Measurements from ENCODE around the gene SFT2D1.

The SFT2D1 gene

DNA sequence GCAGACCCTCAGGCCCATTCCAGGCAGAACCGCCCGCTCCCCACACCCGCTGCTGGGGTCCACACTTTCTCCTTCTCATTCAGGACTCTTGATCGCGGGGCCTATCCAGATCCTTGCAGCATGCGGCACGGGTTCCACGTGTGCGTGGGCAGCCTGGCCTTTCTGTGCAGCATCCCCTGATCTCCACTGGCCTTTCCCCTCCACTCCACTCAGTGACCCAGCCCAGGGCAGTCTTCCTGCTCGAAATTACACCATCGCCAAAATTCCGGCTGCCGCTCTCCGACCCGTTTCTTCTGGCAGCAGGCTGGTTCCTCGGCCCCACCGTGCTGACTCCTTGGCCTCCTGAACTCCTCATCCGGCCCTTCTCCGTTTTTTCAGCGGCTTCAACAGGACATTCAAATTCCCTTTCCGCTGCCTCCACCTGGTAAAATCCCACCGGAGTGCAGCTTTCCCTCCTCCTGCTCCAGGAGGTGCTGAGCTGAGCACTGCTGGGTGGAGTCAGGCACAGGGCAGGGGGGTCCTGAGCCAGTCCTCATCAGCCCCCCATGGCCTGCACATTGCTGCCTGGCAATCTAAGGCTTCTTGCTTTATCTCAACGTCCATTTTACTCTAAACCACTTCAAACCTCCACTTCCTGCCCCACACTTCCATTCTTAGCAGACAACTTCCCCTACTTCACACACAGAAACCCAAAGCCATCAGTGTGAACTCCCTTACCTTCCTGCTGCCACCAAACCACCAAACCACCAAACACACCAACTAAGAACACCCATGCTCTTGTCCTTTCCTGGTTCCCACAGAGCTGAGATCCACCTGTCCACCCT is 9.0 kb downstream of the SFT2D1 start:
- no peak for DNase-seq (ENCODE audit: low spot score)

DNA sequence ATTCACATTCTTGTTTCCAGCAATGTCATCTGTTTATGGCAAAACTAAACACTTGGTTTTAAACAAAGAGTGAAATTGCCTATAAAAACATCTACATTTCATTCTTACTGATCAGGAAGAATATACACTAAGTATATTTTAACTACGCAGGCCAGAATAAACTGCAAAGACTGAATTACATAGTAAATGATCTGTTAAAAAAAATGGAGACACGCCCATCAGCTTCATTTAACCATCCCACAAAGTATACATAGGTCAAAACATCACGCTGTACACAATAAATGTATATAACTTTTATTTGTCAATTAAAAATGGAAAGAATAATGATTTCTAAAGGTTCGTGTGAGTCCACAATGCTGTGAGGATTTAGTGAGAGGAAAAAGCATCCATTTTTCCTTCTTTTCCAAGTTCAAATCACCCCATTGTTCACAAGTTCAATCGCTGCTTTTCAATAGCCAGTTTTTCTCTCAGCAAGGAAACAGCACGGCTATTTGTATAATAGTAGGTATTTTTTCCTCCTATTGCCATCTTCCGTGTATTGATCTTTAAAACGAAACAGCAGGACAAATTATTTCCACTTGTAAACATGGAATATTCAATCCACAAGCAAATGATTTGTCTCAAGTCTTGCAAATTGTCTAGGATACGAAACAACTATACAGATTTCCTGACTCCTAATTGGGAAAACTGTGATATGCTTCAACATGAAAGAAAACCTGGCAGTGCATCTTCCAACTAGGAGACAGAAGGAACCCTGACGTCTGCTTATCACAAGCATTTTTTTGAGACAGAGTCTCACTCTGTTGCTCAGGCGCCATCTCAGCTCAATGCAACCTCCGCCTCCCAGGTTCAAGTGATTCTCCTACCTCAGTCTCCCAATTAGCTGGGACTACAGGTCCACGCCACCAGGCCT is 10.6 kb downstream of the SFT2D1 start:
- peak; percentile 44 for DNase-seq (ENCODE audit: low spot score)

DNA sequence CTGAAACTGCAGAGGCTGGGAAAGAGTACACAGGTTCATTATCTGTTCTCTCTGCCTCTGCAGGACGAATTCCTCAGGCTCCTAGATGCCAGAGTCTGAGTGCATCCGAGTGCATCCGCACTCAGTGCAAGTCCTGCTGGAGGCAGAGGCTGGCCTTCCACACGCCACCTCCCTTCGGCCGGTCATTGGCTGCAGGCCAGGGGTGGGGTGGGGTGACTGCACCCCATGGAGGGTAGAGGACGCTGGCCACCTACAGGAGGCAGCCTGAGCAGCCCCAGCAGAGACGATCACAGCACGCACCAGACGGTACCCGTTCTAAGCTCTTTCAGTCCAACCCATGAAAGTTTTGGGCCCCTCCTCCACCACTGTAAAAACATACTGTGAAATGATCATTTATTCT is 11.7 kb downstream of the SFT2D1 start:
- peak; percentile 86 for DNase-seq (ENCODE audit: low spot score)

DNA sequence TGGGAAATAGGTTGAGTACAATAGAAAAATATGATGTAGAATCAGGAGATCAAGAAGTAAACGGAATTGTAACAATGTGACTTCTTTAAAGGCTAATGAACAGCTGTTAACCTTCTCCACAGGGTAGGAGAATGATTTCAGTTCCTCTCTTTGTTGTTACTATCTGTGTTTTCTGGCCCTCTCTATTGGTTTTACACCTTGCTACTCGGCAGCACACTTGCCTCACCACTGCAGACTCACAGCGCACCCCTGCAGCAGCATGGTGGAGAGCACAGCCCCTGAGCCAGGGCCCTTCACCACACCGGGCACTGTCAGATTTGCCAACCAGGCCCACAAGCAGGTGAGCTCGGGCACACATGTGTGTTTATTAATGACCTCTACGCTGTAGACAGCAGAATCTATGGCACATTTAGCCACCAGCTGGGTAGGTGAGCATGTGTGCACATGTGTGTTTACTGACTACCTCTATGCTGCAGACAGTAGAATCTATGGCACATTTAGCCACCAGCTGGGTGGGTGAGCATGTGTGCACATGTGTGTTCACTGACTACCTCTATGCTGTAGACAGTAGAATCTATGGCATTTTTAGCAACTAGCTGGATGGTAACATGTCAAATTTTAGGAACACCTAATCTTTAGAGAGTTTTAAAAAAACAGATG is 16.8 kb downstream of the SFT2D1 start:
- DNase-seq (ENCODE audit: low spot score): no peak

DNA sequence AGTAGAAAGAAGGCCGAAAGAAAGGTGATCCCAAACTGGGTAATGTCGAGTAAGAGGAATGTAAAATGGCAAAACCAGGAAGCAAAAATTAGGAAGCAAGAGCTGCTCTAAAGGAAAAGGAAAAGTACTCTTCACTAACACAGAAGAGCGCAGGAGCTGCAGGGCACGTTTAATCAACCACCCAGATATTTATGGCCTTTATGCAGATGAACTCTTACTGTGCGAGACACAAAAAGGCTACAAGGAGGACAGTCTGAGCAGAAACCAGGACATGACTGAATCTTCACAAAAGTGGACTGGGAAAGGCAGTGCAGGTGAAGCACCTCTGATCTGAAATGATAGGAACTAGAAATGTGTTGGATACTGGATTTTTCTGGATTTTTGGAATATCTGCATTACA is 18.9 kb downstream of the SFT2D1 start:
- no peak for DNase-seq (ENCODE audit: low spot score)

DNA sequence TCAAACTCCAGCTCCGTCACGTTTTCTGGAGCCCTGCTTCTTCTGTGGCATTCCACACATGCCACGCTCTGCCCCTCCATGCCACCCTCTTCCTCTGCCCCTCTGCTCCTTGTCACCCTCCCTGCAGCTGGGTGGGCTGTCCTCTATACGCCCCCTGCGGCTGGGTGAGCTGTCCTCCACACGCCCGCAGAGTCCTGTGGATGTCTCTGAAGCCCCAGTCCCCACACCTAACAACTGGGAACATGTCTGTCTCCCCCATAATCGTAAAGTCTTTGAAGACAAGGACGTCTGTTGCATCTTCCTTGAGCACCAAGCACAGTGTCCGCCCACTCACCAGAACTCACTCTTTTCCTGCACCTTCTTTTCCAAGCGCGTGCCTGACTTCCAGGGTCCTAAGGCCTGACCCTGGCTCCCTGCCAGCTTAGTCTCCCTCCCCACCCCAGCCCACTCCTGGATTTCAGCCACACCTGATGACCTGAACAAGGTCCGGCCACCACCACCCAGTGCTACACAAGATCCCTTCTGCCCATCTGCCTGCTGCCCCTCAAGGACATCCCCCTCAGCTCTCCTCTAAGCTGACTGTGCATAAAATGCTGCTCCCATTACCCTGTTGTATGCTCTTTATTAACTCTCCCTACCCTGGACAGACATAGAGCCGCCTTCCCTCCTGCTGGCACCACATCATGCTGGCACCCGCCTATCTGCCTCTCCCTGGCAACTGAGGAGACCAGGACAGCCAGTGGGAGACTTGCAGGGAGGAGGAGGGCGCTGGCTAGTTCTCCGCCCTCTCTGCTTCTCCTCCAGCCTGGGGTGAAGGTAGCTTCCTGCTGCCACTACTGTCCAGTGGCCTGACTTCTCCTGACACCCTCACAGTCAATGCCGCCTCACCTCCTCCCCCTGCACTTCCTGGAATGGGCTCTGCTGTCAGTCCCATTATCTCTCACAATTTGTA is 23.4 kb downstream of the SFT2D1 start:
- DNase-seq (ENCODE audit: low spot score): no peak

DNA sequence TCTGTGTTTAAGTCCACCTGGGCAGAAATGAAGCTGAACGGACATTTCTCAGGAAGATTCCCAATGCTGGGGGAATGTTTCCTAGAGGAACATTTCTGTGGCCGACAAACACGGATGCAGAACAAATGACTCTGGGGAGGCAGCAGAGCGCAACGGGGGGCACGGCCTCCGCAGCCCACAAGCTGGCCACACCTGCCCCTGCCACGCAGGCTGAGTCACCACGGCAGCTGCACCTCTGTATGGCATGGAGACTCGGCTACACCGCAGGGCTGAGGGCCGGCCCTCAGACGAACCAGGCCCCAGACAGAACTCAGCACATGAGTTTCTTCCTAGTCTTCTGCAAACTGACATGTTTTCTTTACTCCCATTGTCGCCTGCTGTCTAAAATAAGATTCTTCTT is 24.1 kb downstream of the SFT2D1 start:
- no peak for DNase-seq (ENCODE audit: low spot score)

DNA sequence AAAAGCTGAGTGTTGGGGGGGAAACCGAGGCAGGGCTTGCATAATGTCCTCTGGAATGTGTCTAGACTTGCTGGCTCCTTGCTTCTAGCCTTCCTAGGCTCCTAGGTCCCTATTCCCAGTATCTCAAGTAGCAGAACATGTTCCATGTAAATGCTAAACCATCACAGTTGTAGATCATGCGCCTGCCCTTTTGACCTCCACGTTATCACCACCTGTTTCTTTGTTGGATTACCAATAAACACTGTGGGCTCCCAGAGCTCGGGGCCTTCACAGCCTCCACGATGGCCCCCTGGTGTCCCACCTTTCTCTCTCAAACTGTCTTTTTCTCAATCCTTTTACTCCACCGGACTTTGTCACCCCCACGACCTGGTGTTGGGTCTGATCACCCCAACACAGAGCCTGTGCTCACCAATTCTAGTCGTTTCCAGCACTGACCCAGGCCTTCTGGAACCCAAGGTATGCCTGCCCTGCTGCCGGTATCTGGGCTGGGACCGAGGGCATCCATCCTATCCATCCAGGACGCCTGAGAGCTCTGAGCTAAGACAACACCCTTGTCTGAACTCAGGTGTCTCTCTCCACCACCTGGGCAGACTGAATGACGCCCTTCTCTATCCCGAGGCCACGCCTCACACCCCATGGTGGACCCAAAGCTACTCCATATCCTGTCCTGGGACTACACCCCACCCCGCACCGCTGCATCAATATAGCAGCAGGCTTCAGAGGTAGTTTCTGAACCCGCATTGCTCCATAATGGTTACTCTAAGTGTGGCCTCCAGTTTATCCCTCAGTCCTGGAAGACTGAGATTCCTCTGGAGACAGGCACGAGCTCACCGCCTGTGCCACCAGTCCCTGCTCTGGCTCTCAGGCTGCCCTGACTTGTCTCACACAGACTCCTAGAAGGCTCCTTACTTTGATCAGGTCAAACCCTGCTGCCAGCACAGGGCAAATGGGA is 24.8 kb downstream of the SFT2D1 start:
- no peak for DNase-seq (ENCODE audit: low spot score)

DNA sequence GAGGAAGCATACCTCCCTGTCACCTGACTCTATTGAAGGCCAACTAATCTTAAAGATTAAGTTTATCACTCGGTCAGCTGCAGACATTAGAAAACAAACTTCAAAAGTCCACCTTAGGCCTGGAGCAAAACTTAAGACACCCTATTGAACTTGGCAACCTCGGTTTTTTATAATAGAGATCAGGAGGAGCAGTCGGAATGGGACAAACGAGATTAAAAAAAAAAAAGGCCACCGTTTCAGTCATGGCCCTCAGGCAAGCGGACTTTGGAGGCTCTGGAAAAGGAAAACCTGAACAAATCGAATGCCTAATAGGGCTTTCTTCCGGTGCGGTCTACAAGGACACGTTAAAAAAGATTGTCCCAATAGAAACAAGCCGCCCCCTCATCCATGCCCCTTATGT is 26.9 kb downstream of the SFT2D1 start:
- DNase-seq (ENCODE audit: low spot score): no peak

DNA sequence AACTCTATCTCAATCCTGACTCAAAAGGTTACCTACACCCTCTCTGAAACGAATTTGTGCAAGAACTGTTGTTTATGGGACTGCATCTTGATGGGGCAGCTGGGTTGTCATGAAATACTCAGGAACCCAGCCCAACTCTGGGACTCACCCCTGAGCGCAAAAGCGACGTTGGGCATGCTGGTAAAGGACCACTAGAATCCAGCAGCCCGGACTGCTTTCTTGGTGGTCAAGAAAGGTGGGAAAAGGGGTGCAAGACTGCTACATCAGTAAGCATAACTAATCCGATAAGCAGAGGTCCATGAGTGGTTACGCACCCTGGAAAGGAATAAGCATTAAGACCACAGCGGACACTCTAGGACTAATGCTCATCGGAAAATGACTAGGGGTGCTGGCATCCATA is 27.9 kb downstream of the SFT2D1 start:
- DNase-seq (ENCODE audit: low spot score): no peak

DNA sequence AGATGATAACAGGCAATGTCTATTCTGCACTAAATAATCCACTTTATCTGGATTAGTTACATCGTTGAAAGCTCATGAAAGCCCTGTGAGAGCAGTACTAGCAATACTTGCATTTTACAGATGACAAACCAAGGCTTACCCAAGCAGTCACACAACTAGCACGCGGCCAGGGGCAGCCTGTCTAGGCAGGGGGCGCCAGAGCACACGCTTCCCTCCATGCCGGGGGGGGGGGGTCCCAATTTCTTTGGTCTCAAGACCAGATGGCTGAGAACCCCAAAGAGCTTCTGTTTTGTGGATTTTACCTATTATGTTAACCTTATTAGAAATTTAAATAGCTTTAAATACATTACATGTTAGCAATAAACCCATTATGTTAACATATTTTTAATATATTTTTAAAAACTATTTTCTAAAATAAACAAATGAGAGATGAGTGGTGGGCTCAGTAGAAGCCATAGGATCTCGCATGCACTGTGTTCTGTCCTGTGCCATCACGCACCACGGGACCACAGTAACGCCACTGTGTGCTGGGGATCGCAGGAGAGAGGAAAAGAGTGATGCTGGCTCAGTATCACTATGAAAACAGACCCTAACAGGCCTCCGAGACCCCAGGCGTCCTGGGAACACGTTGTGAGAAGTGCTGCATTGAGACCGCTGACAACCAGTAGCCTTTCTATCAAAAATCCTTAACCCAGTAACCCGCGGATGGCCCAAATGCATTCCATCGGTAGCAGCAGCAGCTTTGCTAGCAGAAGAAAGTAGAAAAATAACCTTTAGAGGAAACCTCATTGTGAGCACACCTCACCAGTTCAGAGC is 28.9 kb downstream of the SFT2D1 start:
- DNase-seq (ENCODE audit: low spot score): peak; percentile 73

DNA sequence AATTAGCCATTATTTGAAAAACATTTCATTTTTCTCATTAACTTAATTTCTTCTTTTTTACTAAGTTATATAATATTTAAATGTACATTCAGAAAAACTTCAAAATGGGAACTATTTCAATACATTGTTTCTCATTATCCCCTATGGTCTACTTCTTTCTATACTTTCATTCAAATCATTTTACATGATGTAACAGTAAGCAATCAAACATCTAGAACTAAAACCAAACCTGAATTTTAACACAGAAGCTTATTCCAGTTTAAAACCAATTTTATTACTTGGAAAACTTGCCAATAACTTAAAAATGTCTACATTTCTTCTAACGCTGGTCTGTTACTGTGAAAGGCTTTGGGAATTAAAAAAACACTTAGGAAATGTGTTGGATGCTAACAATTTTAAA is 29.5 kb downstream of the SFT2D1 start:
- no peak for DNase-seq (ENCODE audit: low spot score)

DNA sequence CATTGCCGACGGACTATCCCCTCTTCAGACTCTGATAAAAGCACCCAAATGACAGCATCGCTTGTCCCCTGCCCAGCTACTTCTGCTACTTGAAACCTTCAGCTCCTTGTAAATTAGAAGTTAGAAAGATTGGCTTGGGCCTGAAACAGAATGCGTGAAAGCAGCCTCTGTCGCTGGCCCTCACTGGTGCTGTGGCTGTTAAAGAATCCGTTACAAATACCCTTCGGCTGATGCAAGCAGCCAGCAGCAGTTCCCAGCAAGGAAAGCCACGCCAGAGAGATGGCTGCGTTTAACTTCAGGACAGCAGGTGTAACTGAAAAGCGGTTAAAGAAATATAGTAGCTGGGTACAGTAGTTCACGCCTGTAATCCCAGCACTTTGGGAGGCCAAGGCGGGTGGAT is 31.7 kb downstream of the SFT2D1 start:
- DNase-seq (ENCODE audit: low spot score): no peak

DNA sequence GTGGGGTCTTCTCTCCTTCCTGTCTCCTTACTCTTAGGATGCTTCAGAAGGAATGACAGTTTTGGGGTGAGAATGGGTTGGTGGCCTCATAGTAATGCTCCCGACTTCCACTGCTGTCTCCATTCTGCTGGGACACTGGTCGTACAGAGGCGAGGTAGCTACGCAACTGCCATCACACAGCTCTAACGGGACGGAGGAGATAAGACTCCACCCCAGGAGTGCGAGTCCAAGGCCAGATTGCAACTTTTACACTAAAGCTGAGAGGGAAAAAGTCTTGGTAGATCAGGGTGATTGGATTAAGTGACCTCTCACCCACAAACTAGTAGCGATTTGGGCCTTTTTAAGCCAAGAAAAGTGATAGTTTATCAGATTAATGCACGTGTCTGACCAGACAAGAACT is 32.4 kb downstream of the SFT2D1 start:
- no peak for DNase-seq (ENCODE audit: low spot score)

DNA sequence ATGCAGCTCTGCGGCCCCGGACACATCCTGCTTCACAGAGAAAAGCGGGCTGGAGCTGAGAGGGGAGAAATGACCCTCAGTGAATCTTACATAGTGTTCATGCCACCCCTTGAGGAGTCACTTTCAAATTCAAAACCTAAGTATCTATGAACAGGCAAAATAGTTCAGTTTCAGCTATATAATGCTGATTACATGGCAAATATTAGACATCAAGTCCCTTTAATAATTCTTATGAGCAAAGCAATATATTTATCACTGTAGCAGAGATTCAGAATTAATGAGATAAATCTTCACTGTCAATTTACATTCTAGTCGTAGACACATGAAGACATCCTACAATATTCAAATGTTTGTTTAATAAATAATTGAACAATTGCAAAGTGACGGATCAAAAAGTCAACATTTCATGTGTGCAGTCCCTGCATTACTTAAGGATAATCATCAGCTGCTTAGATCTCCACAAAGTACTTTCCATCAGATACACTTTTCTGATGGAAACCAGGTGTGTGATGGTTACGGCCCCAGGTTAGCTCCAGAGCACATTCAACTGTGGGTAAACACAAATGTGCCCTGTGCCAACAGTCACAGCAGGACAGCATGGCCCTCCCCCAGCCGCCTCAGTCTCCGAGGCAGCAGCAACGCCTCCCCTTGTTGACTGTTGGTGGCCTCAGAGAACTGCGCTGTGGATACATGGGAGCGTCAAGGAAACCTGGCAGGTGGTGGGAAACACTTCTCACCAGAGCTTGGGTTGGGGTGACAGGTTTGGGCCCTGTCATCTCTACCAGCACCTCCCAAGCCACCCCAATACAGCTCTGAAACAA is 33.4 kb downstream of the SFT2D1 start:
- peak; percentile 73 for DNase-seq (ENCODE audit: low spot score)

DNA sequence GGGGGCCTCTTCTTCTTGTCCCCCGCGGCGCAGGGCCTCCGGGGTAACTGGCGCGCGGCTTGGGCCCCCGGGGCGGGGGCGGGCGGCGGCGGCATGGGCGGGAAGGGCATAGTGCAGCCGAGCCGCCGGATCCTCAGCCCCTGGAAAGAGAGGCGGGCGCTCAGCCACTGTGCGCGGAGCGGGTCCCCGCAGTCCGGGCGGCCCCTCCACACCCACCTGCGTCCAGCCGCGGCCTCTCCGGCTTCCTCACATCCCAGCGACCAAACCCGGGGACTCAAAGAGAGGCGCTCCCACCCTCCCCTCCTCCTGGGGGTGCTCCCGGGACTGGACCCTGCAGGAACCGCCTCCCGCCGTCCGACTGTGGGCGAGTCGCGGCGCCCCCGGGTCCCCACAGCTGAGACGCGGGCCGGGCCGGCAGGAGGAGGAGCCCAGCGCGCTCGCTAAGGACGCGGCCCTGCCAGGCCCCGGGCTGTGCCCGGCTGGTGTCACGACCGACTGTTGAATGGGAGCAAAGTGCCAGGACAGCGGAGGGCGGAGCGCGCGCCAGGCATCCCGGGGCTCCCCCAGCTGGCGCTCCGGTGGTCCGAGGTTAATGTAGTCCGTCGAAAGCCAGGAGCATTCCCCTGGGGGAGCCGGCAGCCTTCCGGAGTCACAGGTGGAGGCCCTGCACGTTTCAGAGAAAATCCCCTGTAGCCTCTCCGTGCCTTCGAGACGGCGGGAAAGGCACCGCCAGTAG is 34.1 kb downstream of the SFT2D1 start, which contains the start of gene PRR18:
PRR18 (minus strand) TSS at position 360 of the 736 bp plus-strand sequence; CDS start at position 110, 250 bp downstream.
- peak; percentile 87 for DNase-seq (ENCODE audit: low spot score)

Data from globus pallidus (tissue), 1 donor.